Ascending aorta (tissue), 2 donors: ENCODE results near the gene NPRL2. TPM values are rescaled to one million over a fixed set of nuclear protein-coding genes. Genes with fewer than 3 reads are reported as not detected.

Experiments
- DNase-seq, 2 donors: peaks; one replicate each; pipeline ENCODE4 v3.0.0-alpha.2; 2019; ENCODE audit warnings: low spot score in 2 of 2
- H3K27ac ChIP-seq, 2 donors: fragments of 200-600 bp; sonication (generic); one replicate each; pipeline ENCODE4 v1.5.1; 2016 to 2017; ENCODE audit warnings: mild to moderate bottlenecking in 1 of 2
- H3K27me3 ChIP-seq: fragments of 200-600 bp; sonication (generic); one replicate; pipeline ENCODE4 v1.5.1; 2017
- H3K36me3 ChIP-seq, 2 donors: fragments of 200-600 bp; sonication (generic); one replicate each; pipeline ENCODE4 v1.5.1; 2016
- H3K4me1 ChIP-seq, 2 donors: fragments of 200-600 bp; sonication (generic); one replicate each; pipeline ENCODE4 v1.5.1; 2016 to 2017; ENCODE audit warnings: mild to moderate bottlenecking in 1 of 2
- H3K4me3 ChIP-seq, 2 donors: fragments of 200-600 bp; sonication (generic); one replicate each; pipeline ENCODE4 v1.5.1; 2016 to 2017; ENCODE audit warnings: mild to moderate bottlenecking in 1 of 2
- H3K9me3 ChIP-seq, 2 donors: fragments of 200-600 bp; sonication (generic); one replicate each; pipeline ENCODE4 v1.5.1; 2016
- intact Hi-C: fragments of 100-400 bp; cut with DNase I; formaldehyde crosslinking; loops from one replicate; pipeline ENCODE4 v1.15.1; 2023
- total RNA-seq: library from RNA; depleted of rRNA; stranded (reverse); fragments of >200 nt; gene quantifications from one replicate; pipeline ENCODE4 v1.1.0, GENCODE V29; 2016
- TF ChIP-seq, protein P1 (sequence below), 3 experiments: fragments of 200-600 bp in 2 of 3; fragments of 450-650 bp in 1 of 3; sonication (generic) in 2 of 3; IDR thresholded peaks; one replicate each; pipeline ENCODE4 v1.5.1; 2016 to 2019; ENCODE audit warnings: antibody characterized with exemption in 3 of 3, mild to moderate bottlenecking in 1 of 3, moderate library complexity in 1 of 3

Gene NPRL2
- total RNA-seq, 1 donor from 2014 or later, result 37.8 TPM

DNA sequence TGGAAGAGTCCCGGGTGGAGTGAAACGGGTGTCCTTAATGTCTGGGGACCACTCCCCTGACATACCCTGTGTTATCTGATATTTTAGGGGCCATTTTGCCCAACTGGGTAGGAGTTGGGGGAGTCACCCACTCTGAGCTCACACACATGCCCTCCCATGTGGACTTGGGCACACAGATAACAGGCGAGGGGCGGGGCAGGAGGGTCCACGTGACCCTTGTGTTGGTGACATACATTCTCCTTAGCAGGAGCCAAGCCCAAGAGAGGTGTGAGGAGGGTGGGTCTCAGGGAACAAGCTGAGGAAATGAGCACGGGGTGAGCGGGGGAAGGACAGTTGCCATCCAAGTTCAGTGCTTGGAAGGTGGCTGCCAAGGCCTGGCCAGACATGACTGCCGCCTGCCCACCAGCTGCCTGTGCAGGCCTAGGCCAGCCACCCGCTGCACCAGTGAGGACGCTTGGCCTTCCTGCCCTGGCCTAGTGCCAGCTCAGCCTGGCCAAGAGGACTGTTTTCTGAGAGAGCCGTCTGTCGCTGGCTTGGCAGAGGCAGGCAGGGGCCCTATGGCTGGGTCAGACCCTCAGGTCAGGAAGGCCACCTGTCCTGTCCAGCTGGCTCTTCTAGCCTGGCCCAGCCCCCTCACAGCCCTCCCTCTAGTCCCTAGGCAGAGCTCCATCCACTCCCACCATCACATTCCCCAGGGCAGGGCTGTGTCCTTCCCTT, 40.1 kb upstream of the NPRL2 start:
- Histone ChIP-seq H3K9me3 (no peaks in the 10 kb centered on the region), H3K4me3 (no peak overlapping the region), H3K27ac (peak overlapping the region; percentile 46 to 80), H3K27me3 (no peaks in the 10 kb centered on the region), H3K4me1 (peaks cover 9 to 25% of the 10 kb centered on the region in 2 donors), H3K36me3 (no peaks in the 10 kb centered on the region)
- no peak for DNase-seq
- intact Hi-C loops, result no loop called here
- TF ChIP-seq, protein P1, sequence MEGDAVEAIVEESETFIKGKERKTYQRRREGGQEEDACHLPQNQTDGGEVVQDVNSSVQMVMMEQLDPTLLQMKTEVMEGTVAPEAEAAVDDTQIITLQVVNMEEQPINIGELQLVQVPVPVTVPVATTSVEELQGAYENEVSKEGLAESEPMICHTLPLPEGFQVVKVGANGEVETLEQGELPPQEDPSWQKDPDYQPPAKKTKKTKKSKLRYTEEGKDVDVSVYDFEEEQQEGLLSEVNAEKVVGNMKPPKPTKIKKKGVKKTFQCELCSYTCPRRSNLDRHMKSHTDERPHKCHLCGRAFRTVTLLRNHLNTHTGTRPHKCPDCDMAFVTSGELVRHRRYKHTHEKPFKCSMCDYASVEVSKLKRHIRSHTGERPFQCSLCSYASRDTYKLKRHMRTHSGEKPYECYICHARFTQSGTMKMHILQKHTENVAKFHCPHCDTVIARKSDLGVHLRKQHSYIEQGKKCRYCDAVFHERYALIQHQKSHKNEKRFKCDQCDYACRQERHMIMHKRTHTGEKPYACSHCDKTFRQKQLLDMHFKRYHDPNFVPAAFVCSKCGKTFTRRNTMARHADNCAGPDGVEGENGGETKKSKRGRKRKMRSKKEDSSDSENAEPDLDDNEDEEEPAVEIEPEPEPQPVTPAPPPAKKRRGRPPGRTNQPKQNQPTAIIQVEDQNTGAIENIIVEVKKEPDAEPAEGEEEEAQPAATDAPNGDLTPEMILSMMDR (IDR thresholded peaks at IDR 0.05), result no peak

DNA sequence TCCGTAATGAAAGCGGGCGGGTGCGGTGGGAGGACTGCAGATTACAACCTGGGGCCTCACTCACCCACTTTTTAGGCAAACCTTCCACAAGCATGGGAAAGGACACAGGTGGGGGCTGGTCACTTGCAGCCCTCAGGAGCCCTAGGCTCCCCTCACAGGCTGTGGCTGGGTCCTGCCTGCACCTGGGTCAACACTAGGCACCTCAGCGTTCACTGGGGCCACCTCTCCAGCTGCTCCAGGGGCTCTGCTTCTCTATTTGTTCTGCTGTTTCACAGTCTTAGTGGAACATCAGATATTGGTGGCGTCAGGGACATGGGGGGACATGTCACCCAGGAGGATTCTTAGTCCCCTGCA, 38.8 kb upstream of the NPRL2 start:
- Histone ChIP-seq H3K27ac (no peak overlapping the region), H3K36me3 (no peaks in the 10 kb centered on the region), H3K27me3 (no peaks in the 10 kb centered on the region), H3K9me3 (no peaks in the 10 kb centered on the region), H3K4me1 (peaks cover 9 to 25% of the 10 kb centered on the region in 2 donors), H3K4me3 (no peak overlapping the region)
- intact Hi-C loops, result no loop called here
- no peak for DNase-seq
- TF ChIP-seq, protein P1 (IDR thresholded peaks at IDR 0.05), result no peak

DNA sequence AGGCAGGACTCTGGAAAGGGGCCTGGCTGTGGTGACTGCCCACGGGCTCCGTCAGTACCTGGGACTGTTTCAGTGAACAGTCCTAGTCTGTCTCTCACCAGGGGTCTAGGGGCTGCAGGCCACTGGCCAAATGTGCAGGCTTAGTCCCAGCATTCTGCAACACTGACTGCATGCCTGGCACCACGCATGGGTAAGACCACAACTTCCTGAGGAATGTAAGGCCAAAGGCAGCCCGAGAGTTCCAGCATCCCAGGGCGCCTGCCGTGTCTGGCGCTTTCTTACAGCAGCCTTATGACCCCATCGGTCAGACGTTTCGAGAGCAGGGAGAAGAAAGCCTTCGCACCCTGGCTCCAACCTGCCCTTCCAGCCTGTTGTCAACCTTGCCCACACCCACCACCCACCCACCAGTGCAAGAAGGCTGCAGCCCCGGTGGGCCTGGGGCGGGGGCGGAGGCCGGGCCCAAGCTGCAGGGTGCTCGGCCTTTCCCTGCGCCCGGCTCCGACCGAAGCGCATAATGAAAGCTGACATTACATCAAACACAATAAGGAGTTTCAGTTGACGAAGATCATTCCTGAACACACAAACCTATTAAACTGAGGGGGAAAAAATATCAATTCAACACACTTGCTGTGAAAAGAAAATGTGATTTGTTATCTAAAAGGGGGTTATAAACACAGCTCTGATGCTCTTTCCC, 38.3 kb upstream of the NPRL2 start:
- TF ChIP-seq, protein P1 (IDR thresholded peaks at IDR 0.05), result no peak
- Histone ChIP-seq H3K4me3 (no peak overlapping the region), H3K27ac (no peak overlapping the region), H3K27me3 (no peaks in the 10 kb centered on the region), H3K36me3 (no peaks in the 10 kb centered on the region), H3K4me1 (peaks cover 9 to 25% of the 10 kb centered on the region in 2 donors), H3K9me3 (no peaks in the 10 kb centered on the region)
- no peak for DNase-seq
- intact Hi-C loops, result no loop called here

DNA sequence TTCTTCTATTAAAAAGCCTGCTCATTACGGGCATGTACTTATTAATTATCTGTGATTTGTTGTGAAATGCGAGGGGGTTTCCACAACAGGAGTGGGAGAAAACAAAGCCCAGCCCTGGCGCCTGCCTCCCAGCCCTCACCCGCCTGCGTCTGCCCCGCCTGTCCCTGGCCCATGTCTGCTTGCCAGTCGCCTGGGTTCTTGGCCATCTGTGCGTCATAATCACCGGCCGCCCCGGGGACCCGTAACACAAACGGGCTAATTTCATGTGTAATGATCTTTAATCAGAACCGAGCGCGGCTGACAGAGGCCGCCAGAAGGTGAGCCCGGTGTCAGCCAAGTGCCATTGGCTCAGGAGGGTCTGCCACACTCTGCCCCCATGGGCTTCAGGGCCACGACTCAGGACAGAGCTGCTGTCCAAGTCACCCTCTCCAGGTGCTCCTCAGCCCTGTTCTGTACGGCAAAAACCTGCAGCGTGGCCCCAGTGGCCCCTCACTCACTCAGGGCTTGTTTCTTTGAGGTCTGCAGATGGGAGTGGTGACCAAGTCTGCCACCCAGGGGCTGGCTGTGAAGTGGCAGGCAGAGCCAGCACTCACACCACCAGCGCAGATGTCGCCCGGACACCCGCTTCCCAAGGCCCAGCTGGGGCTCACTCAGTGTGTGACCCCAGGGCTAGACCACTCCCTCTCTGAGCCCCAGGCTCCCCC, 37.6 kb upstream of the NPRL2 start:
- no peak for DNase-seq
- intact Hi-C loops, result no loop called here
- Histone ChIP-seq H3K27ac (no peak overlapping the region), H3K9me3 (no peaks in the 10 kb centered on the region), H3K4me1 (peaks cover 9 to 25% of the 10 kb centered on the region in 2 donors), H3K4me3 (no peak overlapping the region), H3K36me3 (no peaks in the 10 kb centered on the region), H3K27me3 (no peaks in the 10 kb centered on the region)
- TF ChIP-seq, protein P1 (IDR thresholded peaks at IDR 0.05), result peak in 1 of 3 experiments; percentile 4

DNA sequence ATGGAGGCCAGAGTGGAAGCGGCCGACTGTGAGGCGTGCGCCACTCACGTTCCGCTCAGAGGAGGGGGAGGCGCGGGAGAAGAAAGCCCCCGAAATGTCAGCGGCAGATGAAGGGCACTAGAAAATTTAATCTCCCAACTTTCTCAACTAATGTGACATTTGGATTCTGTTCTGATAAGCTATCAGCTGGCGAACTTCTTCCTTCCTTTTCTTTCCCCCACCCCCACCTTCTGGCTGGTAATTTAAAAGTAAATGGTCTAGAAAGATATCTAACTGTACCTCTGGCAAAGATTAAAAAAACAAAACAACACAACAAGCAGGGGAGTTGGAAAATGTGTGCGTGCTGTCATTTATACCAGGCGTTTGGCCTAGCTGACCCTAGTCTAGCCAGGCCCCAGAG, 35.2 kb upstream of the NPRL2 start:
- DNase-seq, result no peak
- H3K4me1 ChIP-seq, result peaks cover 0 to 8% of the 10 kb centered on the region in 2 donors
- H3K36me3 ChIP-seq, result no peaks in the 10 kb centered on the region
- intact Hi-C loops, result no loop called here
- H3K9me3 ChIP-seq, result no peaks in the 10 kb centered on the region
- H3K4me3 ChIP-seq, result no peak overlapping the region
- TF ChIP-seq, protein P1 (IDR thresholded peaks at IDR 0.05), result no peak
- no peaks in the 10 kb centered on the region for H3K27me3 ChIP-seq
- H3K27ac ChIP-seq, result no peak overlapping the region
